Measurements from ENCODE around the gene HOXC13.

HOXC13 gene

GRCh38 chr12:53982648-53983567, 44.3 kb downstream of the HOXC13 start:
- DNase-seq: no peak

GRCh38 chr12:53983568-53983949, 44.9 kb downstream of the HOXC13 start:
- no peak for DNase-seq

- no peak for DNase-seq
These were observed 45.4 kb downstream of the HOXC13 start for GRCh38 chr12:53983950-53984572.

- DNase-seq: peak; percentile 50
These were observed 46.5 kb downstream of the HOXC13 start, which contains the start of gene HOXC10 for GRCh38 chr12:53984901-53985691. HOXC10 (plus strand) TSS chr12:53985146; CDS start chr12:53985260, 114 bp downstream.

- no peak for DNase-seq
These were observed 47.0 kb downstream of the HOXC13 start for GRCh38 chr12:53985692-53985993.

GRCh38 chr12:53985994-53986685, 47.5 kb downstream of the HOXC13 start:
- DNase-seq: no peak

- no peak for DNase-seq
These were observed 48.3 kb downstream of the HOXC13 start for GRCh38 chr12:53986686-53987483.

- DNase-seq: no peak
These were observed 49.2 kb downstream of the HOXC13 start for GRCh38 chr12:53987787-53988230.

GRCh38 chr12:53988541-53989226, 50.1 kb downstream of the HOXC13 start:
- DNase-seq: no peak

GRCh38 chr12:53989227-53990113, 50.8 kb downstream of the HOXC13 start:
- no peak for DNase-seq

- no peak for DNase-seq
These were observed 51.9 kb downstream of the HOXC13 start for GRCh38 chr12:53990311-53991076.

- no peak for DNase-seq
These were observed 52.4 kb downstream of the HOXC13 start for GRCh38 chr12:53991077-53991460.

GRCh38 chr12:53992377-53992889, 53.8 kb downstream of the HOXC13 start:
- DNase-seq: no peak

- DNase-seq: no peak
These were observed 54.8 kb downstream of the HOXC13 start for GRCh38 chr12:53993162-53994008.

- DNase-seq: no peak
These were observed 55.3 kb downstream of the HOXC13 start for GRCh38 chr12:53994009-53994263.

GRCh38 chr12:53994264-53995001, 55.8 kb downstream of the HOXC13 start:
- no peak for DNase-seq

GRCh38 chr12:53995002-53995377, 56.4 kb downstream of the HOXC13 start:
- DNase-seq: no peak

Data from NCI-H2029 (cell line).